Mesenchymal stem cell (in vitro differentiated cells and primary cell): ENCODE data around the gene NAP1L4.
A peak's percentile ranks its signal among the peaks of the same experiment; 100 is the strongest.

Experiments
- DNase-seq: peaks from one replicate; pipeline ENCODE4 v3.0.0-alpha.2; 2013
- H2AFZ ChIP-seq: one replicate; pipeline ENCODE4 v1.6.1; 2013; ENCODE audit warnings: low read depth, mild to moderate bottlenecking, control low read depth, inconsistent platforms, low read length, moderate library complexity
- H2AK5ac ChIP-seq: 2 replicates; pipeline ENCODE4 v1.6.1; 2013; ENCODE audit warnings: low read length, moderate library complexity, mild to moderate bottlenecking, inconsistent platforms; ENCODE audit not compliant: severe bottlenecking
- H2BK120ac ChIP-seq: one replicate; pipeline ENCODE4 v1.6.1; 2013; ENCODE audit warnings: low read depth, mild to moderate bottlenecking, inconsistent platforms, low read length, moderate library complexity
- H2BK12ac ChIP-seq, 2 experiments: one replicate each; pipeline ENCODE4 v1.6.1; 2013; ENCODE audit warnings: inconsistent platforms in 2 of 2, low read length in 2 of 2, mild to moderate bottlenecking in 2 of 2, moderate library complexity in 2 of 2, control low read depth in 1 of 2
- H2BK15ac ChIP-seq: one replicate; pipeline ENCODE4 v1.6.1; 2013; ENCODE audit warnings: mild to moderate bottlenecking, low read depth, inconsistent platforms; ENCODE audit not compliant: poor library complexity, severe bottlenecking
- H2BK5ac ChIP-seq: 2 replicates; pipeline ENCODE4 v1.6.1; 2013; ENCODE audit warnings: low read depth, mild to moderate bottlenecking, low read length, control low read depth, inconsistent platforms; ENCODE audit not compliant: poor library complexity, severe bottlenecking
- H3K14ac ChIP-seq, 2 experiments: one replicate each; pipeline ENCODE4 v1.6.1; 2013; ENCODE audit warnings: inconsistent platforms in 2 of 2, low read length in 2 of 2, control low read depth in 1 of 2, mild to moderate bottlenecking in 1 of 2, moderate library complexity in 1 of 2
- H3K18ac ChIP-seq, 2 experiments: one replicate each; pipeline ENCODE4 v1.6.1; 2013; ENCODE audit warnings: inconsistent platforms in 2 of 2, low read length in 2 of 2, control low read depth in 1 of 2, low read depth in 1 of 2, mild to moderate bottlenecking in 1 of 2
- H3K23ac ChIP-seq, 2 experiments: one replicate each; pipeline ENCODE4 v1.6.1; 2013; ENCODE audit warnings: inconsistent platforms in 2 of 2, low read length in 2 of 2, mild to moderate bottlenecking in 2 of 2, moderate library complexity in 2 of 2, control low read depth in 1 of 2
- H3K27ac ChIP-seq: 2 replicates; pipeline ENCODE4 v1.5.1; 2013; ENCODE audit warnings: mild to moderate bottlenecking, moderate library complexity, low read length, control low read depth, inconsistent platforms; ENCODE audit not compliant: poor library complexity, severe bottlenecking
- H3K27me3 ChIP-seq, 2 experiments: 2 replicates each; pipeline versions ENCODE4 v1.6.1 to v1.7.0; 2013; ENCODE audit warnings: low read length in 2 of 2, mild to moderate bottlenecking in 2 of 2, moderate library complexity in 2 of 2, control low read depth in 1 of 2, inconsistent platforms in 1 of 2; ENCODE audit not compliant: control insufficient read depth in 1 of 2, insufficient read depth in 1 of 2
- H3K36me3 ChIP-seq, 2 experiments: 2 replicates each; pipeline versions ENCODE4 v1.6.1 to v1.7.0; 2013; ENCODE audit warnings: low read length in 2 of 2, control low read depth in 1 of 2, inconsistent platforms in 1 of 2, low read depth in 1 of 2, mild to moderate bottlenecking in 1 of 2; ENCODE audit not compliant: insufficient read depth in 2 of 2, control insufficient read depth in 1 of 2
- H3K4ac ChIP-seq, 2 experiments: one replicate each; pipeline ENCODE4 v1.6.1; 2013; ENCODE audit warnings: inconsistent platforms in 2 of 2, low read length in 2 of 2, mild to moderate bottlenecking in 2 of 2, moderate library complexity in 2 of 2, control low read depth in 1 of 2, low read depth in 1 of 2
- H3K4me1 ChIP-seq: 2 replicates; pipeline ENCODE4 v1.6.1; 2013; ENCODE audit warnings: low read depth, low read length, control low read depth; ENCODE audit not compliant: control insufficient read depth, insufficient read depth
- H3K4me2 ChIP-seq: 2 replicates; pipeline ENCODE4 v1.6.1; 2013; ENCODE audit warnings: low read length, mild to moderate bottlenecking, inconsistent platforms; ENCODE audit not compliant: poor library complexity, severe bottlenecking
- H3K4me3 ChIP-seq, 2 experiments: 2 replicates each; pipeline versions ENCODE4 v1.5.1 to v1.7.0; 2013; ENCODE audit warnings: low read length in 2 of 2, mild to moderate bottlenecking in 2 of 2, control low read depth in 1 of 2, low read depth in 1 of 2; ENCODE audit not compliant: insufficient read depth in 1 of 2
- H3K79me1 ChIP-seq: replicated peaks from 2 replicates; pipeline ENCODE4 v1.6.1; 2013; ENCODE audit warnings: mild to moderate bottlenecking, control low read depth, low read length, inconsistent platforms; ENCODE audit not compliant: poor library complexity, severe bottlenecking
- H3K9ac ChIP-seq: 2 replicates; pipeline ENCODE4 v1.7.0; 2013; ENCODE audit warnings: mild to moderate bottlenecking, low read length, moderate library complexity
- H3K9me3 ChIP-seq: 2 replicates; pipeline ENCODE4 v1.7.0; 2013; ENCODE audit warnings: mild to moderate bottlenecking, low read length; ENCODE audit not compliant: control insufficient read depth
- H4K8ac ChIP-seq: one replicate; pipeline ENCODE4 v1.6.1; 2013; ENCODE audit warnings: inconsistent platforms, mild to moderate bottlenecking, low read length, moderate library complexity
- H4K91ac ChIP-seq: one replicate; pipeline ENCODE4 v1.6.1; 2013; ENCODE audit warnings: mild to moderate bottlenecking, low read length, inconsistent platforms
- WGBS: methylation state at CpG from one replicate; pipeline ENCODE4 v1.1.7; 2013; ENCODE audit warnings: mixed read lengths; 5-methylcytosine and 5-hydroxymethylcytosine counted together

Gene NAP1L4

GRCh38 chr11:2945031-2945756 lies 46.9 kb downstream of the NAP1L4 start:
- Histone ChIP-seq H2BK12ac (peak overlapping the region in 1 of 2 experiments; percentile 22), H4K8ac (no peak overlapping the region), H3K14ac (no peak overlapping the region), H2BK120ac (peak overlapping the region; percentile 13), H3K23ac (no peak overlapping the region), H2AFZ (no peak overlapping the region), H3K4ac (no peak overlapping the region), H3K9me3 (no peaks in the 10 kb centered on the region), H4K91ac (no peak overlapping the region), H3K27ac (peak overlapping the region; percentile 56), H2AK5ac (no peak overlapping the region), H3K18ac (peak overlapping the region; percentile 46 to 70), H2BK5ac (no peak overlapping the region), H3K9ac (peak overlapping the region; percentile 86), H3K36me3 (peaks cover 41 to 60% of the 10 kb centered on the region in 2 experiments), H3K27me3 (no peaks in the 10 kb centered on the region), H2BK15ac (no peak overlapping the region), H3K4me1 (peaks cover 50% of the 10 kb centered on the region), H3K79me1 (peaks cover 34% of the 10 kb centered on the region), H3K4me2 (peak overlapping the region; percentile 41), H3K4me3 (peak overlapping the region in 1 of 2 experiments; percentile 75)
- WGBS, result 40% methylated on average over 14 of the region's 16 CpGs
- DNase-seq, result peak; percentile 92

- H3K79me1 ChIP-seq, result peaks cover 29% of the 10 kb centered on the region
- no peak overlapping the region for H2BK5ac ChIP-seq
- H2BK12ac ChIP-seq, result no peak overlapping the region
- H3K9ac ChIP-seq, result peak overlapping the region; percentile 86
- H3K4me2 ChIP-seq, result no peak overlapping the region
- no peak overlapping the region for H3K27ac ChIP-seq
- no peak for DNase-seq
- H3K9me3 ChIP-seq, result no peaks in the 10 kb centered on the region
- no peak overlapping the region for H2BK15ac ChIP-seq
- H3K4ac ChIP-seq, result no peak overlapping the region
- WGBS, result 96% methylated on average over 24 of the region's 24 CpGs
- H2AFZ ChIP-seq, result no peak overlapping the region
- H3K23ac ChIP-seq, result no peak overlapping the region
- peaks cover 49% of the 10 kb centered on the region for H3K4me1 ChIP-seq
- H3K14ac ChIP-seq, result no peak overlapping the region
- peaks cover 35 to 56% of the 10 kb centered on the region in 2 experiments for H3K36me3 ChIP-seq
- H3K4me3 ChIP-seq, result peak overlapping the region in 1 of 2 experiments; percentile 75
- H3K27me3 ChIP-seq, result no peaks in the 10 kb centered on the region
- no peak overlapping the region for H2BK120ac ChIP-seq
- no peak overlapping the region for H4K91ac ChIP-seq
- no peak overlapping the region for H4K8ac ChIP-seq
- H2AK5ac ChIP-seq, result no peak overlapping the region
- H3K18ac ChIP-seq, result no peak overlapping the region
Observed at GRCh38 chr11:2944530-2944929, 47.6 kb downstream of the NAP1L4 start.

GRCh38 chr11:2943711-2944118 lies 48.4 kb downstream of the NAP1L4 start:
- Histone ChIP-seq H3K14ac (no peak overlapping the region), H2BK120ac (no peak overlapping the region), H3K79me1 (peaks cover 31% of the 10 kb centered on the region), H3K4me3 (no peak overlapping the region), H3K9ac (no peak overlapping the region), H3K36me3 (peaks cover 27 to 53% of the 10 kb centered on the region in 2 experiments), H3K4me2 (no peak overlapping the region), H3K27me3 (no peaks in the 10 kb centered on the region), H2BK5ac (no peak overlapping the region), H3K4me1 (peaks cover 46% of the 10 kb centered on the region), H3K23ac (no peak overlapping the region), H3K18ac (no peak overlapping the region), H2AFZ (no peak overlapping the region), H4K8ac (no peak overlapping the region), H2BK12ac (no peak overlapping the region), H2AK5ac (no peak overlapping the region), H3K9me3 (peaks cover 2% of the 10 kb centered on the region), H4K91ac (peak overlapping the region; percentile 54), H3K27ac (no peak overlapping the region), H2BK15ac (no peak overlapping the region), H3K4ac (peak overlapping the region in 1 of 2 experiments; percentile 10)
- WGBS, result 90% methylated on average over 12 of the region's 12 CpGs
- DNase-seq, result no peak

- Histone ChIP-seq H3K9me3 (peaks cover 5% of the 10 kb centered on the region), H4K8ac (peak overlapping the region; percentile 45), H4K91ac (peak overlapping the region; percentile 54), H3K79me1 (peaks cover 27% of the 10 kb centered on the region), H3K9ac (no peak overlapping the region), H3K18ac (peak overlapping the region in 1 of 2 experiments; percentile 11), H3K27ac (no peak overlapping the region), H3K23ac (no peak overlapping the region), H3K4me3 (no peak overlapping the region), H2BK120ac (no peak overlapping the region), H2BK15ac (no peak overlapping the region), H2AK5ac (no peak overlapping the region), H3K4me2 (no peak overlapping the region), H3K36me3 (peaks cover 20 to 48% of the 10 kb centered on the region in 2 experiments), H2AFZ (no peak overlapping the region), H3K14ac (no peak overlapping the region), H2BK5ac (no peak overlapping the region), H3K4me1 (peaks cover 45% of the 10 kb centered on the region), H3K27me3 (no peaks in the 10 kb centered on the region), H2BK12ac (peak overlapping the region in 1 of 2 experiments; percentile 41), H3K4ac (peak overlapping the region in 1 of 2 experiments; percentile 10)
- 92% methylated on average over 15 of the region's 15 CpGs for WGBS
- no peak for DNase-seq
Observed at GRCh38 chr11:2942872-2943710, 49.0 kb downstream of the NAP1L4 start.
